BJ (cell line): ENCODE data around the gene SPATA18. TPM values are rescaled to one million over a fixed set of nuclear protein-coding genes. Genes with fewer than 3 reads are reported as not detected.

Source experiments
- CTCF ChIA-PET: fragments of 350-600 bp; formaldehyde crosslinking; extraction: SDS; loops from one replicate; lab custom pipeline; 2021; ENCODE audit warnings: antibody characterized with exemption, inconsistent platforms; lab: Yijun Ruan, JAX
- POLR2A ChIA-PET: fragments of 300-600 bp; sonication (Branson Sonifier 250); formaldehyde crosslinking; extraction: SDS; loops from one replicate; lab custom pipeline; 2021; ENCODE audit warnings: antibody characterized with exemption; lab: Charles Lee
- DNase-seq: peaks from one replicate; pipeline ENCODE4 v3.0.0-alpha.2; 2011; ENCODE audit warnings: low read depth
- H3K27me3 ChIP-seq: 2 replicates; pipeline ENCODE4 v1.6.0; 2011; ENCODE audit warnings: low read length; ENCODE audit not compliant: control insufficient read depth, insufficient read depth
- H3K36me3 ChIP-seq: 2 replicates; pipeline ENCODE4 v1.5.1; 2011; ENCODE audit warnings: low read length; ENCODE audit not compliant: control insufficient read depth, insufficient read depth
- H3K4me3 ChIP-seq: 2 replicates; pipeline ENCODE4 v1.5.1; 2011; ENCODE audit warnings: low read depth, mild to moderate bottlenecking, control low read depth, low read length
- polyA plus RNA-seq: library from polyadenylated mRNA; depleted of rRNA; stranded (reverse); fragments of >200 nt; gene quantifications from 2 replicates; pipeline ENCODE4 v1.2.3, GENCODE V29; 2011
- TF ChIP-seq, protein P1 (sequence below): IDR thresholded peaks from 2 replicates; pipeline ENCODE4 v1.5.1; 2011; ENCODE audit warnings: low read depth, mild to moderate bottlenecking, control low read depth, inconsistent platforms, low read length, moderate library complexity; ENCODE audit not compliant: insufficient read depth

The SPATA18 gene
- polyA plus RNA-seq, 1 experiment: 10.6 TPM

DNA sequence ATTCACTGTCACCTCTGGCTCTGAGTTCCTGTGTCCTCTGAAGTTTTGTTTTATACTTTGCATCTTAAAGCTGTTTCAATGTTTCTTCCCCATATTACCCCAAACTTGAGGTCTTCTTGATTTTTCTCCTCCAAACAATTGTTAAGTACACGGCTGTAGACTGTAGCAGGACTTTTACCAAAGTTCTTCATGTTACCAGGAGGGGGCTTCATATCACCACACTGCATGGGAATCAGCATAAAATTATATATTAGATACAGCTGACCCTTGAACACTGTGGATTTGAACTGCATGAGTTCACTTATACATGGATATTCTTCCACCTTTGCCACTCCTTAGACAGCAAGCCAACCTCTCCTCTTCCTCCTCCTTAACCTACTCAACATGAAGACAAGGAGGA is 56.6 kb downstream of the SPATA18 start:
- ChIA-PET CTCF (interaction anchor here (1.2 to 1.5 kb wide), 2 partner anchors 11 to 267 kb away, joined by 3 to 6 read pairs; no protein-coding TSS in a partner anchor), POLR2A (no interaction called here)
- DNase-seq: no peak
- Histone ChIP-seq H3K4me3 (no peak overlapping the region), H3K27me3 (no peaks in the 10 kb centered on the region; the same call in 1 of the 2 replicates), H3K36me3 (no peaks in the 10 kb centered on the region)
- TF ChIP-seq, protein P1, sequence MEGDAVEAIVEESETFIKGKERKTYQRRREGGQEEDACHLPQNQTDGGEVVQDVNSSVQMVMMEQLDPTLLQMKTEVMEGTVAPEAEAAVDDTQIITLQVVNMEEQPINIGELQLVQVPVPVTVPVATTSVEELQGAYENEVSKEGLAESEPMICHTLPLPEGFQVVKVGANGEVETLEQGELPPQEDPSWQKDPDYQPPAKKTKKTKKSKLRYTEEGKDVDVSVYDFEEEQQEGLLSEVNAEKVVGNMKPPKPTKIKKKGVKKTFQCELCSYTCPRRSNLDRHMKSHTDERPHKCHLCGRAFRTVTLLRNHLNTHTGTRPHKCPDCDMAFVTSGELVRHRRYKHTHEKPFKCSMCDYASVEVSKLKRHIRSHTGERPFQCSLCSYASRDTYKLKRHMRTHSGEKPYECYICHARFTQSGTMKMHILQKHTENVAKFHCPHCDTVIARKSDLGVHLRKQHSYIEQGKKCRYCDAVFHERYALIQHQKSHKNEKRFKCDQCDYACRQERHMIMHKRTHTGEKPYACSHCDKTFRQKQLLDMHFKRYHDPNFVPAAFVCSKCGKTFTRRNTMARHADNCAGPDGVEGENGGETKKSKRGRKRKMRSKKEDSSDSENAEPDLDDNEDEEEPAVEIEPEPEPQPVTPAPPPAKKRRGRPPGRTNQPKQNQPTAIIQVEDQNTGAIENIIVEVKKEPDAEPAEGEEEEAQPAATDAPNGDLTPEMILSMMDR: no peak

DNA sequence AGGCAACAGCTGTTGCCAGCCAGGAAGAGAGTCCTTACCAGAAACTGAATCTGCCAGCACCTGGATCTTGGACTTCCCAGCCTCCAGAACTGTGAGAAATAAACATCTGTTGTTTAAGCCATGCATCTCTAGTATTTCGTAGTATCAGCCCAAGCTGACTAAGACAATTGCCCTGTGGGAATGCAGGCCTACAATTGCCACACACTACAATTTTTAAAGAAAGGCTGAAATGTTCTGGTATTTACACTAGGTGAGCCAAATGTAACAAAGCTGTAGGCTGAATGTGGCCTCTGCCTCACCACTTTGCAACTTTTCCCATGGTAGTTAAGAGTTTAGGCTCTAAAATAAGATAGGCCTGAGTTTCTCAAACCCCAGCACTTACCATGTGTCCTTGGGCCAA is 59.1 kb downstream of the SPATA18 start:
- POLR2A ChIA-PET: no interaction called here
- H3K4me3 ChIP-seq: no peak overlapping the region
- no peaks in the 10 kb centered on the region; the same call in 1 of the 2 replicates for H3K27me3 ChIP-seq
- CTCF ChIA-PET: no interaction called here
- no peaks in the 10 kb centered on the region for H3K36me3 ChIP-seq
- DNase-seq: no peak
- TF ChIP-seq, protein P1: no peak

DNA sequence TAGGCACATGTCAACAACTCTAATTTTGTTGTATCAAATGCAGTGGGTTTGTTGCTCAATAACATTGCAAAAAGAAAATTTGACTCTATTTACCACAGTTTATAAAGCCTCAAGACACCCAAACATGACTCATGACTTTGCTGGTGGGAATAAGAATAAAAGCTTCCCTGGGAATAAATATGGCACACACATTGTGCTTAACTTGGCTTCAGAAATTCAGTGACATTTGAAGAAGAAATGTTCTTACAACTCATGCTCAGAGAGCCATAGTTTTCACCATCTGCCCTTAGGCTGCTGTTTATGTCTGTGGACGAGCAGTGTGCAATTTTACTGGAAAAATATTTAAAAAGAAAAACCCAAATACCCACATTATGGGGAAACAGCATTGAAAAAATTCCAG is 60.9 kb downstream of the SPATA18 start:
- Histone ChIP-seq H3K27me3 (0 out of 2 replicates have a peak, but pooled peaks cover 1% of the 10 kb centered on the region), H3K36me3 (no peaks in the 10 kb centered on the region), H3K4me3 (no peak overlapping the region)
- POLR2A ChIA-PET: no interaction called here
- CTCF ChIA-PET: no interaction called here
- DNase-seq: peak; percentile 50
- TF ChIP-seq, protein P1: no peak

DNA sequence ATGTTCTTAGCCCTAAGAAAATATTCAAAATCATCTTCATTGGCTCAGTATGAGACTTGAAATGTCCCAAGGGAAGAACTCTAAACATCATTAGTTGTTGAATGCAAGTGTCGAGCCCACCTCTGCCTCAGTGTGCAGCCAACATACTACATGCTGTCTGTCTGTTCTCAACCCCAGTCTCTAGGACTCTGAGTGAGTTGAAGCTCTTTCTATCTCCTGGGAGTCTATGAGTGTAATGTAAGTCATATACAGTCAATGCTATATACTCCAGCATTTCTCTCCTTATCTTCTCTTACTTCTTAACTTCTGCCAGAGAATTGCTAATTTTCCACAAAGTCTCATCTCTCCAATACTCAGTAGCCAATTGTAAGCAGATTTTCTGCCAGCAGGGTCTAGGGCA is 61.3 kb downstream of the SPATA18 start:
- ChIA-PET CTCF (no interaction called here), POLR2A (no interaction called here)
- 0 out of 2 replicates have a peak, but pooled peaks cover 1% of the 10 kb centered on the region for H3K27me3 ChIP-seq
- no peaks in the 10 kb centered on the region for H3K36me3 ChIP-seq
- H3K4me3 ChIP-seq: no peak overlapping the region
- DNase-seq: no peak
- TF ChIP-seq, protein P1: no peak

DNA sequence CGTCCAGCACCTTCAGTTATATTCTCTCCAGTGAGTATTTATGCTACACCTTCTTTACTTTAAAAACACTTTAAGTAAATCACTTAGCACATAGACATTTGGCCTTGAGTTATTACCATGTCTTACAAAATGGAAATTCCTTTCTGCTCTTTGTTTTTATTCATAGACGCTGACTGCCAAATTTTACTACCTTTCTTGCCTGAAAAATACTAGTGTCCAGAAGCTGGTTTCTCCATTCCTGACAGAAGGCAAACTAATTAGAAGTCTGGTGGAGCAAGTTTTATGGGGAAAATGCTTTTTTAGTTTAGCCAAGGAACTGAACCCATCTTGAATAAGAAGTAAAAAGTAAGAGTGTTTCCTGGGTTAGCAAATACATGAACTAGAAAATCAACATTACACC is 65.5 kb downstream of the SPATA18 start:
- Histone ChIP-seq H3K4me3 (no peak overlapping the region), H3K36me3 (no peaks in the 10 kb centered on the region), H3K27me3 (0 out of 2 replicates have a peak, but pooled peaks cover 1% of the 10 kb centered on the region)
- ChIA-PET CTCF (no interaction called here), POLR2A (no interaction called here)
- DNase-seq: no peak
- TF ChIP-seq, protein P1: no peak
